ENCODE data around the gene C2CD2L. TPM values are rescaled to one million over a fixed set of nuclear protein-coding genes. Genes with fewer than 3 reads are reported as not detected.
"Not testable (repeated sequence)": the region's sequence is repeated elsewhere in the genome, so short reads cannot be mapped to it uniquely, and the experiment has no call there.

The C2CD2L gene
- total RNA-seq, 1 donor from 2014 or later = 13.2 TPM

DNA sequence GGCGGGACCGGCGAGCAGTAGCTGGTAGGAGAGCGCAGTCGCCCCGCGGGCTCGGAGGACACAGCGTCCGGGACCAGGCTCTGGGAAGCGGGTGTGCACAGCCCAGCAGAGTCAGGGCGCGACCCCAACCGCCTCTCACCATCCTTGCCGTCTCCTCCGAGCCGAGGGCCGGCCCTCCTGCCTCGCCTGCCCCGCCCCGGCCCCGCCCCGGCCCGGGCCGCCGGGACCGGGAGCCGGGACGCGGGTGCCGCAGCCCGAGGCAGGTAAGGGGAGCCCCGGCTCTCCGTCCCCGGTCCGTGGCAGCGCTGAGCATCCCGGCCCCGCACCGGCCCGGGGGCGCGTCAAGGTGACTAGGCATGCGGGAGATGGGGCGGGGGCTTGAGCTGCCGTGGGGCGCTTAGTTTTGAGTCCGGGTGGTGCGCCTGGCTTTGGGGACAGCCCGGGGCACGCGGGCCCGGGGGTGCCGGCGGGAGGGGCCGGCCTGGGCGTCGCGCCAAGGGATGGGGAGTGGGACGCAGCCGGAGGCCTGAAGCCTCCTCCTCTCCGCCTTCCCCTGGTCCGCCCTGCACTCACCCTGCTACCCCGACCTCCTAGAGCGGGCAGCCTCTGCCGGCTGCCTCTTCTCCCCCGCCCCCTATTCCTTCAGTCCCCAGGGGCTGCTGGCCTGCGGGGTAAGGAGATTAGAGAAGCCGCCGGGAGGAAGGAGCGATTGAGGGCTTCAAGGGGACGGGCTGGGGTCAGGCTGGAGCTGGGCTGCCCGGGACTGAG lies 42.1 kb downstream of the C2CD2L start, which contains the start of gene ABCG4:
ABCG4 (plus strand) TSS at position 35 of the 768 bp plus-strand sequence. CDS start 914 bp downstream, outside the sequence.
- DNase-seq (ENCODE audit: extremely low read depth, low read depth, low spot score) = no peak

GRCh38 chr11:119149786-119150275 lies 42.7 kb downstream of the C2CD2L start:
- DNase-seq (ENCODE audit: extremely low read depth, low read depth, low spot score) = no peak

GRCh38 chr11:119152043-119152442 lies 44.9 kb downstream of the C2CD2L start:
- DNase-seq (ENCODE audit: extremely low read depth, low read depth, low spot score) = no peak

DNA sequence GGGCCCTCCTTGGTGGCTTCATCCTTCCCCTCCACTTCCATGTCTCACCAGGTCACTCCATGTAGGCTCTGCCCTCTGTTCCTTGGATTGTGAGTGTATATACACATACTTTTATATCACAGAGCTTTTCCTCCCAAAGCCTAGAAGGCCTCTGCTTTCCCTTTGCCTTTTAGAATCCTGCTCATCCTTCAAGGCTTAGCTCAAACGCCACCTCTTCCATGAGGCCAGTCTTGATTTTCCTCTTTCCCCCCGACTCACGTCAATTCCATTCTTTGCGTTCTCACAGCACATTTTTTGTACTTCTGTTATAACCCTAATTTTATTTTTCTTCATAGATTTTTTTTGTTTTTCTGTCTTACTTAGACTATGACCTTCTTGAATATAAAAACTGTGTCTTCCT lies 45.5 kb downstream of the C2CD2L start:
- DNase-seq (ENCODE audit: extremely low read depth, low read depth, low spot score) = no peak

DNA sequence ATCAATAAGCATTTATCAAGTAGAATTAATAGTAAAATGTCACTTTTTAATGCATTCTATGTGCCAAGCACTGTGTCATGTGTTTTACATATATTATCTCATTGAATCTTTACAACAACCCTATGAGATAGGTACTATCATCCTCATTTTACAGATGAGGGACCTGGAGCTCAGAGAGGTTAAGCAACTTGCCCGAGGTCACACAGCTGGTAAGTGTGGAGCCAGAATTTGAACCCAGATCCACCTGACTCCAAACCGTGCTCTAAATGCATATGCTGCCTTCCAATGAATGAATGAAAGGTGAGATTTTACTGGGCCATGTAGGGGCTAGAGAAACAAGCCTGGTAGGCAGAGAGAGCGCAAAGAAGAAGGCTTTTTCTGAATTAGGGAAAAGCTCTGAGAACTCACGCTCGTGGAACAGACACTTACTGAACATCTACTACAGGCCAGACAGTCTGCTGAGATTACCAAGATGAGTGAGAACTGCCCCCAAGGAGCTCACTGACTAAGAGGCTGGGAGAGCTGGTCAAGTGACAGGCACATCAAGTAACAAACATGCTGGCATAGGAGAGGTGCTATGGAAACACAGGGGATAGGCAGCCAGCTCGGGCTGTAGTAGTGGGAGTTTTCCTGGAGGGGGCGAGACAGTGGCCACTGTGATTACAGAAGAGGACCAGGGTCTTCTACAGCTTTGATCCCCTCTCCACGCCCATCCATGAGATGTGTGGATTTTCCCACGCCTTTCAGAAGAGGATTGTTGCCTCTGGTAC lies 46.1 kb downstream of the C2CD2L start:
- no peak for DNase-seq (ENCODE audit: extremely low read depth, low read depth, low spot score)

- no peak for DNase-seq (ENCODE audit: extremely low read depth, low read depth, low spot score)
Measured at GRCh38 chr11:119154178-119154577, 47.0 kb downstream of the C2CD2L start.

DNA sequence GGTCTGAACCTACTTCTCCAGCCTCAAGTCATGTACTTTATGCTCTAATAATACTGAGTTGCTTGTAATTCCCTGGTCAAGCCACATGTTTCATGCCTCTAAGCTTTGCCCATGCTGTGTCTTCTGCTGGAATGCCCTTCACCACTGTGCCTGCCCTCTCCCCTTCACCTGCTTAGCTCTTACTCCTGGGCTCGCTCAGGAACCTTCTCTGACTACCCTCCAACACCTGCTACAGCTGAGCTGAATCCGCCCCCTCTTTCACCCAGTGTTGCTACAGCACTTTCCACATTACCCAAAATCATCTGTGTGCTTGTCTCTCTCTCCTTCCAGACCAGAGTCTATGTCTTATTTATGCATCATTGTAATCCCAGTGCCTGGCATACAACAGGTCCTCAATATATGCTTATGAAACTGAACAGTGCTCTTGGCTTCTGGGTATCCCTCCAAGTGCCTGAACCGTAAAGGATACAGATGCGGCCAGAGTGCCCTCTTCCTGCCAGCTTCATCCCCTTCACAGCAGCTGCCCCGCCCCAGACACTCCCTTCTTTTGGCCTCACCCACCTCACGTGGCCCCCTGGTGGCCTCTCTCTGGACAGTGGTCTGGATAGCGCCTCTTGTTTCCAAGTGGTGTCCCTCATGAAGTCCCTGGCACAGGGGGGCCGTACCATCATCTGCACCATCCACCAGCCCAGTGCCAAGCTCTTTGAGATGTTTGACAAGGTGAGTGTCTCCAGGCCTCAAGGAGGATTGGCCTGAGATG lies 48.8 kb downstream of the C2CD2L start:
- no peak for DNase-seq (ENCODE audit: extremely low read depth, low read depth, low spot score)

- no peak for DNase-seq (ENCODE audit: extremely low read depth, low read depth, low spot score)
Measured at GRCh38 chr11:119156496-119156895, 49.4 kb downstream of the C2CD2L start.

GRCh38 chr11:119157063-119157462 lies 49.9 kb downstream of the C2CD2L start:
- no peak for DNase-seq (ENCODE audit: extremely low read depth, low read depth, low spot score)

DNA sequence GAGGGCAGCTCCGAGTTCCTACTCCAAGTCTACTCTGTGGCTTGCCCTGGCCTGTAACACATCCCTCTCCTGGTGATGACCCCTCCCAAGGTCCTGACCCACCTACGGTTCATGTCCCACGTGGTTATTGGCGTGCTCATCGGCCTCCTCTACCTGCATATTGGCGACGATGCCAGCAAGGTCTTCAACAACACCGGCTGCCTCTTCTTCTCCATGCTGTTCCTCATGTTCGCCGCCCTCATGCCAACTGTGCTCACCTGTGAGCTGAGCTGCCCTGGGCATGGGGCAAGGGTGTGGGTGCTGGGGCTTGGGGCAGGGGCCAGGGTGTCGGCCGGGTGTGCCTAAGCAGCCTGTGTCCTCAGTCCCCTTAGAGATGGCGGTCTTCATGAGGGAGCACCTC lies 51.3 kb downstream of the C2CD2L start:
- DNase-seq (ENCODE audit: extremely low read depth, low read depth, low spot score) = no peak

DNA sequence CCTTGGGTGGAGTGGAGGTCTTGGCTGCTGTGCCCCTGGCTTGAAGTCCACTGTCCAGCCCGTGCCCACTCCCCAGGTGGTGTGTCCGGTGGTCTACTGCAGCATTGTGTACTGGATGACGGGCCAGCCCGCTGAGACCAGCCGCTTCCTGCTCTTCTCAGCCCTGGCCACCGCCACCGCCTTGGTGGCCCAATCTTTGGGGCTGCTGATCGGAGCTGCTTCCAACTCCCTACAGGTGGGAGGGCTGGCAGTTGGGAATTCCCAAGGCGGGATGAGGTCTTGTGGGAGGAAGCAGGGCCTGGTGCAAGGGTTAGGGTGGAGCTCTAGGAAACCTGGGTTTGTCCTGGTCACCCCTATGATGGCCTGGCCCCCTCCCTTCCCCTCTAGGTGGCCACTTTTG lies 53.0 kb downstream of the C2CD2L start:
- DNase-seq (ENCODE audit: extremely low read depth, low read depth, low spot score) = no peak

DNA sequence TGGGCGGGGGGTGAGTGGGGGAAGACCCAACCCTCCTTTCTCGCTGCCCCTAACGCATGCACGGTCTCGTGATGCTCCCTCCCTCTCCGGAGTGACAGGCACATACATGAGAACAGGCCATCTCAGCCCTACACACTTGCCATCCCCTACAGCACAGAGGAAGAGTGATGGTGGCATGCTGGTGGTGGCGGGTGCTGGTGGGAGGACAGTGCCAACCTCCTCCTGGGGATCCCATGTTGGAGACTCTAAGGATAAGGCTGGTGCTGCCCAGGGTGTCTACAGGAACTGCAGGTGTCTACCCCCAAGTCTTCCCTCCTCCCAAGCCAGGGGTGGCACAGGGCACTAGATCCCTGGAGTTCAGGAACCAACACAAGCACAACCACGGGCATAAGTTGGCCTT lies 54.7 kb downstream of the C2CD2L start:
- DNase-seq (ENCODE audit: extremely low read depth, low read depth, low spot score) = no peak

DNA sequence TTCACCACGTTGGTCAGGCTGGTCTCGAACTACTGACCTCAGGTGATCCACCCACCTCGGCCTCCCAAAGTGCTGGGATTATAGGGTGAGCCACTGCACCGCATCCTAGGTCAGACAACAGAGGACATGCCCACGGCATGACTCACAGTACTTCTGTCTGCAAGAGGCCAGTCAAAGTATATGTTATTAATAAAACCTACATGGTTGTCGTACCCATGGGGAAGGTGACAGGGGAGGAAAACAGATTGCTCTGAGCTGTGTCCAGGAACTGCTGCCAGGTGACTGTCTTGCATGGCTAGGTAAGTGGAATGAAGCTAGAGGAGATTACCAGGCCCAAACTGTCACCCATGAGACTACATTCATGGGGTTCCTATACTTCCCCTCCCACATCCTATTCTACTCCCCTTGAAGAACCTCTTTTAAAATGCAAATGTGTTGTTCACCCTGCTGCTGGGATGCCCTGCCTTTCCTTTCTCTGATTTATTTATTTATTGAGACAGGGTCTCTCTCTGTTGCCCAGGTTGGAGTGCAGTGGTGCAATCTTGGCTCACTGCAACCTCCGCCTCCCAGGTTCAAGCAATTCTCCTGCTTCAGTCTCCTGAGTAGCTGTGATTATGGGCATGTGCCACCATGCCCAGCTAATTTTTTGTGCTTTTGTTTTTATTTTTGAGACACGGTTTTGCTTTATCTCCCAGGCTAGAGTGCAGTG lies 59.4 kb downstream of the C2CD2L start:
- no peak for DNase-seq (ENCODE audit: extremely low read depth, low read depth, low spot score)

DNA sequence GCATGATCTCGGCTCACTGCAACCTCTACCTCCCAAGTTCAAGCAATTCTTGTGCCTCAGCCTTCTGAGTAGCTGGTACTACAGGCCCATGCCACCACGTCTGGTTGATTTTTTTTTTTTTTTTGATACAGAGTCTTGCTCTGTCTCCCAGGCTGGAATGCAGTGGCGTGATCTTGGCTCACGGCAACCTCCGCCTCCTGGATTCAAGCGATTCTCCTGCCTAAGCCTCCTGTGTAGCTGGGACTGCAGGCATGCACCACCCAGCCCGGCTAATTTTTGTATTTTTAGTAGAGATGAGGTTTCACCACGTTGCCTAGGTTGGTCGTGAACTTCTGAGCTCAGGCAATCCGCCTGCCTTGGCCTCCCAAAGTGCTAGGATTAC lies 59.9 kb downstream of the C2CD2L start:
- not testable (repeated sequence) for DNase-seq (ENCODE audit: extremely low read depth, low read depth, low spot score)

DNA sequence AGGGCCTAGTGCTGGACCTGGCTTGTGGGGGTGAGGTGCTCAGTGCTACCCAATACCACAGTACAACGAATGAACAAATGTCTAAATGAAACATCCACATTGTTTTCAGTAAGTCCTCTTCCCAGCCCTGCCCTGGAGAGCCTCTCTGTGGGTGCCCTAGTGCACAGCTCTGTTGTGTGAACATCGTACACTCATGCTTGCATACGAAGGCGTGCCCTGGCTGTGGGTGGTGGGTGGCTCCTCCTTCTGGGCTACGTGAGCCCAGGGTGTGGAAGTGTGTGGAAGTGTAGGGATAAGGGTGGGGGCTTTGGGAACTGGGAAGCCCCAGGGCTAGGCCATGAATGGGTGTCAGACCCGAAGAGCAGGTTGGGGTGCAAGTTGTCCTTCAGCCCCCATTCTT lies 60.8 kb downstream of the C2CD2L start:
- DNase-seq (ENCODE audit: extremely low read depth, low read depth, low spot score) = no peak

Other genes with a start within 250 kb of the C2CD2L start
- gene CXCR5, start 223.5 kb upstream of the C2CD2L start, total RNA-seq = not detected in 2 replicates
- gene BCL9L, start 181.4 kb upstream of the C2CD2L start, total RNA-seq = 30.8 and 39.1 TPM in 2 replicates
- gene UPK2, start 151.0 kb upstream of the C2CD2L start, total RNA-seq = not detected in 2 replicates
- gene FOXR1, start 135.6 kb upstream of the C2CD2L start, total RNA-seq = not detected in 2 replicates
- gene CENATAC, start 109.2 kb upstream of the C2CD2L start, total RNA-seq = 6.4 and 16.6 TPM in 2 replicates
- gene RPS25, start 89.0 kb upstream of the C2CD2L start, total RNA-seq = 1,518 and 2,158 TPM in 2 replicates
- 76.3 and 91.1 TPM in 2 replicates for gene TRAPPC4, start 88.6 kb upstream of the C2CD2L start, total RNA-seq
- 19.0 and 23.0 TPM in 2 replicates for gene SLC37A4, start 76.5 kb upstream of the C2CD2L start, total RNA-seq
- gene HYOU1, start 50.1 kb upstream of the C2CD2L start, total RNA-seq = 144 and 195 TPM in 2 replicates
- gene VPS11, start 39.5 kb upstream of the C2CD2L start, total RNA-seq = 36.9 and 40.3 TPM in 2 replicates
- gene HMBS, start 22.5 kb upstream of the C2CD2L start, total RNA-seq = 8.6 and 10.1 TPM in 2 replicates
- 18.6 and 45.5 TPM in 2 replicates for gene DPAGT1, start 5.5 kb upstream of the C2CD2L start, total RNA-seq
- 13.0 and 17.3 TPM in 2 replicates for gene HINFP, start 14.2 kb downstream of the C2CD2L start, total RNA-seq
- gene ABCG4, start 41.7 kb downstream of the C2CD2L start, total RNA-seq = 0.29 and 1.2 TPM in 2 replicates
- gene NLRX1, start 61.4 kb downstream of the C2CD2L start, total RNA-seq = 21.6 and 23.3 TPM in 2 replicates
- not detected in 2 replicates for gene NHERF4, start 78.1 kb downstream of the C2CD2L start, total RNA-seq
- gene CBL, start 99.0 kb downstream of the C2CD2L start, total RNA-seq = 30.6 and 38.7 TPM in 2 replicates
- gene MCAM, start 209.8 kb downstream of the C2CD2L start, total RNA-seq = 5,782 and 6,347 TPM in 2 replicates
- gene RNF26, start 227.2 kb downstream of the C2CD2L start, total RNA-seq = 14.4 and 19.4 TPM in 2 replicates
- gene C1QTNF5, start 233.5 kb downstream of the C2CD2L start, total RNA-seq = 113 and 153 TPM in 2 replicates
- 0.35 and 0.39 TPM in 2 replicates for gene MFRP, start 239.4 kb downstream of the C2CD2L start, total RNA-seq